ENCODE measurements around the gene ITM2C. TPM values are rescaled to one million over a fixed set of nuclear protein-coding genes. Genes with fewer than 3 reads are reported as not detected.

The ITM2C gene
- total and polyA plus RNA-seq, 2 experiments from 2014 or later = 241 to 367 TPM

GRCh38 chr2:230878599-230879188 is 14.0 kb downstream of the ITM2C start:
- H3K4me3 Mint-ChIP-seq = no peak overlapping the region
- ATAC-seq (no peak), DNase-seq (ENCODE audit: low spot score) (no peak)
- Histone ChIP-seq H3K79me2 (replicated peaks; ENCODE audit: insufficient read depth) (peaks cover 9% of the 10 kb centered on the region), H3F3A (replicated peaks; ENCODE audit: low read depth) (peaks cover 16% of the 10 kb centered on the region; the same call in 1 of the 2 replicates), H3K9me2 (ENCODE audit: insufficient read depth) (no peaks in the 10 kb centered on the region), H2AFZ (no peak overlapping the region), H3K4me2 (no peak overlapping the region), H3K27ac (ENCODE audit: low read depth) (peak overlapping the region; percentile 19; the same call in 1 of the 2 replicates), H3K4me3 (no peak overlapping the region), H3K36me3 (ENCODE audit: insufficient read depth) (peaks cover 33% of the 10 kb centered on the region), H3K27me3 (ENCODE audit: insufficient read depth) (no peaks in the 10 kb centered on the region), H4K20me1 (replicated peaks; ENCODE audit: insufficient read depth) (peaks cover 4% of the 10 kb centered on the region), H3K4me1 (ENCODE audit: insufficient read depth) (no peaks in the 10 kb centered on the region)
- H3K4me1 Mint-ChIP-seq = peaks cover 17% of the 10 kb centered on the region; the same call in 2 of the 3 replicates
- peaks cover 67% of the 10 kb centered on the region for H3K36me3 Mint-ChIP-seq (ENCODE audit: low read depth)
- H3K9me3 Mint-ChIP-seq = no peaks in the 10 kb centered on the region
- H3K27me3 Mint-ChIP-seq (ENCODE audit: insufficient read depth, low read depth, poor library complexity) = peaks cover 2% of the 10 kb centered on the region
- no peak overlapping the region; the same call in 1 of the 2 replicates for H3K27ac Mint-ChIP-seq
- TF ChIP-seq ZNF114 (CRISPR knock-in tag; IDR thresholded peaks at IDR 0.05) (no peak), NANOG (IDR thresholded peaks at IDR 0.05; ENCODE audit: borderline replicate concordance) (no peak)

GRCh38 chr2:230879271-230879882 is 14.6 kb downstream of the ITM2C start:
- peaks cover 2% of the 10 kb centered on the region for H3K79me2 ChIP-seq (replicated peaks; ENCODE audit: insufficient read depth)
- Mint-ChIP-seq H3K4me1 (peaks cover 17% of the 10 kb centered on the region; the same call in 2 of the 3 replicates), H3K27me3 (ENCODE audit: insufficient read depth, low read depth, poor library complexity) (peaks cover 2% of the 10 kb centered on the region), H3K36me3 (ENCODE audit: low read depth) (peaks cover 63% of the 10 kb centered on the region), H3K9me3 (no peaks in the 10 kb centered on the region), H3K27ac (no peak overlapping the region), H3K4me3 (no peak overlapping the region)
- H3K4me1 ChIP-seq (ENCODE audit: insufficient read depth) = no peaks in the 10 kb centered on the region
- DNase-seq (ENCODE audit: low spot score) = no peak
- H3K36me3 ChIP-seq (ENCODE audit: insufficient read depth) = peaks cover 33% of the 10 kb centered on the region
- peaks cover 16% of the 10 kb centered on the region; the same call in 1 of the 2 replicates for H3F3A ChIP-seq (replicated peaks; ENCODE audit: low read depth)
- H3K27me3 ChIP-seq (ENCODE audit: insufficient read depth) = no peaks in the 10 kb centered on the region
- H3K27ac ChIP-seq (ENCODE audit: low read depth) = 0 out of 2 replicates have a peak overlapping the region, but pooled peaks have one; percentile 19
- TF ChIP-seq ZNF331 (CRISPR knock-in tag; IDR thresholded peaks at IDR 0.05; ENCODE audit: low read depth) (no peak), POLR2AphosphoS5 (IDR thresholded peaks at IDR 0.05; ENCODE audit: low read depth) (0 out of 2 replicates have a peak, but pooled peaks have one; percentile 16), STAT1 (IDR thresholded peaks at IDR 0.05; ENCODE audit: unreplicated experiment) (no peak)
- no peak overlapping the region for H3K4me3 ChIP-seq
- peaks cover 4% of the 10 kb centered on the region for H4K20me1 ChIP-seq (replicated peaks; ENCODE audit: insufficient read depth)
- no peak for ATAC-seq
- H2AFZ ChIP-seq = no peak overlapping the region
- H3K9me2 ChIP-seq (ENCODE audit: insufficient read depth) = no peaks in the 10 kb centered on the region
- no peak overlapping the region for H3K4me2 ChIP-seq

- Histone ChIP-seq H3K4me3 (no peak overlapping the region), H4K20me1 (replicated peaks; ENCODE audit: insufficient read depth) (peaks cover 4% of the 10 kb centered on the region), H3K4me1 (ENCODE audit: insufficient read depth) (no peaks in the 10 kb centered on the region), H3K27ac (ENCODE audit: low read depth) (no peak overlapping the region), H3K4me2 (no peak overlapping the region), H3K79me2 (replicated peaks; ENCODE audit: insufficient read depth) (no peaks in the 10 kb centered on the region; the same call in 1 of the 2 replicates), H2AFZ (no peak overlapping the region), H3K36me3 (ENCODE audit: insufficient read depth) (peaks cover 33% of the 10 kb centered on the region), H3F3A (replicated peaks; ENCODE audit: low read depth) (peaks cover 16% of the 10 kb centered on the region; the same call in 1 of the 2 replicates), H3K9me2 (ENCODE audit: insufficient read depth) (no peaks in the 10 kb centered on the region), H3K27me3 (ENCODE audit: insufficient read depth) (no peaks in the 10 kb centered on the region)
- H3K4me3 Mint-ChIP-seq = no peak overlapping the region
- peaks cover 58% of the 10 kb centered on the region for H3K36me3 Mint-ChIP-seq (ENCODE audit: low read depth)
- H3K4me1 Mint-ChIP-seq = peaks cover 17% of the 10 kb centered on the region; the same call in 2 of the 3 replicates
- no peak overlapping the region for H3K27ac Mint-ChIP-seq
- DNase-seq (ENCODE audit: low spot score) (no peak), ATAC-seq (no peak)
- peaks cover 2% of the 10 kb centered on the region for H3K27me3 Mint-ChIP-seq (ENCODE audit: insufficient read depth, low read depth, poor library complexity)
- no peaks in the 10 kb centered on the region for H3K9me3 Mint-ChIP-seq
- no peak for TF ChIP-seq NANOG (IDR thresholded peaks at IDR 0.05; ENCODE audit: borderline replicate concordance)
- no peak for TF ChIP-seq CREB1 (CRISPR knock-in tag; IDR thresholded peaks at IDR 0.05; ENCODE audit: low read depth)
- no peak for TF ChIP-seq ETS1 (IDR thresholded peaks at IDR 0.05)
- TF ChIP-seq STAT1 (IDR thresholded peaks at IDR 0.05; ENCODE audit: unreplicated experiment) = no peak
- TF ChIP-seq EZH2phosphoT487 (IDR thresholded peaks at IDR 0.05; ENCODE audit: unreplicated experiment) = no peak
- no peak for TF ChIP-seq CTCF (conservative IDR thresholded peaks at IDR 0.05; ENCODE audit: low read depth in 2 of 2)
- TF ChIP-seq EZH2 (IDR thresholded peaks at IDR 0.05; ENCODE audit: low read depth, unreplicated experiment) = no peak
- no peak for TF ChIP-seq JUNB (IDR thresholded peaks at IDR 0.05; ENCODE audit: unreplicated experiment)
- no peak for TF ChIP-seq POLR2AphosphoS5 (IDR thresholded peaks at IDR 0.05; ENCODE audit: low read depth)
Observed at GRCh38 chr2:230879891-230880290, 15.1 kb downstream of the ITM2C start.
